ENCODE data around the gene HOXA13. TPM values are rescaled to one million over a fixed set of nuclear protein-coding genes. Genes with fewer than 3 reads are reported as not detected.

Gene HOXA13
- polyA plus RNA-seq, 1 donor (not counting 4 experiments of a cell fraction or from before 2014, with no cell fraction given): not detected

- no peaks in the 10 kb centered on the region for H4K20me1 ChIP-seq (ENCODE audit: control insufficient read depth, extremely low read depth, insufficient read depth, low read length)
- no peaks in the 10 kb centered on the region for H3K4me1 ChIP-seq (ENCODE audit: control insufficient read depth, extremely low read depth, insufficient read depth, low read length)
- FAIRE-seq (no peak), DNase-seq (ENCODE audit: low read depth, low spot score) (no peak)
- H3K4me3 ChIP-seq (ENCODE audit: control insufficient read depth in 2 of 3, extremely low read depth in 1 of 3, insufficient read depth in 2 of 3, low read depth in 1 of 3, low read length in 3 of 3): no peak overlapping the region
- no peaks in the 10 kb centered on the region for H3K9me3 ChIP-seq (ENCODE audit: control insufficient read depth, low read depth, low read length)
- no peak for TF ChIP-seq CTCF (optimal IDR thresholded peaks at IDR 0.05 in 1 of 3, IDR thresholded peaks at IDR 0.05 in 1 of 3, conservative IDR thresholded peaks at IDR 0.05 in 1 of 3; ENCODE audit: extremely low read depth in 1 of 3, insufficient read depth in 2 of 3, low read length in 3 of 3)
- TF ChIP-seq EZH2 (IDR thresholded peaks at IDR 0.05; ENCODE audit: low read length): peak; percentile 51
- H3K27me3 ChIP-seq (ENCODE audit: control insufficient read depth, extremely low read depth, insufficient read depth, low read length): peaks cover 74% of the 10 kb centered on the region
- H3K36me3 ChIP-seq (ENCODE audit: control insufficient read depth in 2 of 2, extremely low read depth in 1 of 2, insufficient read depth in 2 of 2, low read length in 2 of 2): no peaks in the 10 kb centered on the region
- H3K9me1 ChIP-seq (ENCODE audit: control insufficient read depth, extremely low read depth, insufficient read depth, low read length): no peaks in the 10 kb centered on the region
- dilution Hi-C loops (cut with MboI; ENCODE audit: extremely low pct_ligation_motif_present, low sequenced_read_pairs): loop anchor here (25.0 kb wide), 1 partner anchor 367 kb away; no protein-coding TSS in a partner anchor
- H3K79me2 ChIP-seq (ENCODE audit: control insufficient read depth, insufficient read depth, low read length): no peaks in the 10 kb centered on the region
- H3K4me2 ChIP-seq (ENCODE audit: control insufficient read depth, extremely low read depth, insufficient read depth, low read depth, low read length): no peak overlapping the region
- H2AFZ ChIP-seq (ENCODE audit: control insufficient read depth, low read length): no peak overlapping the region
- H3K9ac ChIP-seq (ENCODE audit: control insufficient read depth, extremely low read depth, insufficient read depth, low read length): no peak overlapping the region
- no peak overlapping the region for H3K27ac ChIP-seq (ENCODE audit: control insufficient read depth, insufficient read depth, low read length)
Measured at GRCh38 chr7:27219821-27220220, 19.9 kb upstream of the HOXA13 start.

- no peak for DNase-seq (ENCODE audit: low read depth, low spot score)
- Histone ChIP-seq H3K9me1 (ENCODE audit: control insufficient read depth, extremely low read depth, insufficient read depth, low read length) (no peaks in the 10 kb centered on the region), H3K4me2 (ENCODE audit: control insufficient read depth, extremely low read depth, insufficient read depth, low read depth, low read length) (no peak overlapping the region), H3K79me2 (ENCODE audit: control insufficient read depth, insufficient read depth, low read length) (no peaks in the 10 kb centered on the region), H3K27me3 (ENCODE audit: control insufficient read depth, extremely low read depth, insufficient read depth, low read length) (peaks cover 76% of the 10 kb centered on the region), H3K9me3 (ENCODE audit: control insufficient read depth, low read depth, low read length) (no peaks in the 10 kb centered on the region), H4K20me1 (ENCODE audit: control insufficient read depth, extremely low read depth, insufficient read depth, low read length) (no peaks in the 10 kb centered on the region), H2AFZ (ENCODE audit: control insufficient read depth, low read length) (no peak overlapping the region), H3K4me1 (ENCODE audit: control insufficient read depth, extremely low read depth, insufficient read depth, low read length) (no peaks in the 10 kb centered on the region), H3K4me3 (ENCODE audit: control insufficient read depth in 2 of 3, extremely low read depth in 1 of 3, insufficient read depth in 2 of 3, low read depth in 1 of 3, low read length in 3 of 3) (no peak overlapping the region), H3K9ac (ENCODE audit: control insufficient read depth, extremely low read depth, insufficient read depth, low read length) (no peak overlapping the region), H3K36me3 (ENCODE audit: control insufficient read depth in 2 of 2, extremely low read depth in 1 of 2, insufficient read depth in 2 of 2, low read length in 2 of 2) (no peaks in the 10 kb centered on the region), H3K27ac (ENCODE audit: control insufficient read depth, insufficient read depth, low read length) (no peak overlapping the region)
- dilution Hi-C loops (cut with MboI; ENCODE audit: extremely low pct_ligation_motif_present, low sequenced_read_pairs): loop anchor here (25.0 kb wide), 1 partner anchor 369 kb away; no protein-coding TSS in a partner anchor
- TF ChIP-seq CTCF (optimal IDR thresholded peaks at IDR 0.05 in 1 of 3, IDR thresholded peaks at IDR 0.05 in 1 of 3, conservative IDR thresholded peaks at IDR 0.05 in 1 of 3; ENCODE audit: extremely low read depth in 1 of 3, insufficient read depth in 2 of 3, low read length in 3 of 3): no peak
- no peak for TF ChIP-seq EZH2 (IDR thresholded peaks at IDR 0.05; ENCODE audit: low read length)
- no peak for FAIRE-seq
Measured at GRCh38 chr7:27217951-27218350, 18.1 kb upstream of the HOXA13 start.

All from keratinocyte (primary cell).